ENCODE data around the gene PSTPIP1.
A peak's percentile ranks its signal among the peaks of the same experiment; 100 is the strongest.

The PSTPIP1 gene

GRCh38 chr15:77030048-77030927, 35.4 kb downstream of the PSTPIP1 start:
- DNase-seq (ENCODE audit: low read depth in 3 of 3), result no peak

- no peak for DNase-seq (ENCODE audit: low read depth in 3 of 3)
These were observed 36.0 kb downstream of the PSTPIP1 start for GRCh38 chr15:77030928-77031375.

- DNase-seq (ENCODE audit: low read depth in 3 of 3), result no peak
These were observed 36.6 kb downstream of the PSTPIP1 start for GRCh38 chr15:77031376-77032050.

GRCh38 chr15:77032052-77032646, 37.2 kb downstream of the PSTPIP1 start:
- no peak for DNase-seq (ENCODE audit: low read depth in 3 of 3)

GRCh38 chr15:77032647-77033416, 37.9 kb downstream of the PSTPIP1 start:
- no peak for DNase-seq (ENCODE audit: low read depth in 3 of 3)

- DNase-seq (ENCODE audit: low read depth in 3 of 3), result no peak
These were observed 38.4 kb downstream of the PSTPIP1 start for GRCh38 chr15:77033417-77033728.

GRCh38 chr15:77033729-77034671, 39.1 kb downstream of the PSTPIP1 start:
- DNase-seq (ENCODE audit: low read depth in 3 of 3), result no peak

- DNase-seq (ENCODE audit: low read depth in 3 of 3), result peak in 1 of 3 donors; percentile 41
These were observed 40.0 kb downstream of the PSTPIP1 start for GRCh38 chr15:77034695-77035489.

- DNase-seq (ENCODE audit: low read depth in 3 of 3), result no peak
These were observed 40.7 kb downstream of the PSTPIP1 start for GRCh38 chr15:77035584-77035983.

GRCh38 chr15:77035999-77036471, 41.1 kb downstream of the PSTPIP1 start:
- no peak for DNase-seq (ENCODE audit: low read depth in 3 of 3)

GRCh38 chr15:77036537-77037387, 41.8 kb downstream of the PSTPIP1 start:
- no peak for DNase-seq (ENCODE audit: low read depth in 3 of 3)

GRCh38 chr15:77037388-77038209, 42.7 kb downstream of the PSTPIP1 start:
- no peak for DNase-seq (ENCODE audit: low read depth in 3 of 3)

- no peak for DNase-seq (ENCODE audit: low read depth in 3 of 3)
These were observed 43.6 kb downstream of the PSTPIP1 start for GRCh38 chr15:77038312-77039216.

GRCh38 chr15:77039217-77039533, 44.2 kb downstream of the PSTPIP1 start:
- DNase-seq (ENCODE audit: low read depth in 3 of 3), result no peak

GRCh38 chr15:77039848-77040247, 44.9 kb downstream of the PSTPIP1 start:
- no peak for DNase-seq (ENCODE audit: low read depth in 3 of 3)

GRCh38 chr15:77040673-77041072, 45.7 kb downstream of the PSTPIP1 start:
- DNase-seq (ENCODE audit: low read depth in 3 of 3), result no peak

GRCh38 chr15:77042245-77042919, 47.5 kb downstream of the PSTPIP1 start:
- no peak for DNase-seq (ENCODE audit: low read depth in 3 of 3)

All from stimulated activated CD4-positive, alpha-beta T cell treated with anti-CD3 and anti-CD28 coated beads, TNF-alpha, amount 100 ng/mL, for 48 hours (primary cell).